ENCODE results near the gene ERBB4.

ERBB4 gene

DNA sequence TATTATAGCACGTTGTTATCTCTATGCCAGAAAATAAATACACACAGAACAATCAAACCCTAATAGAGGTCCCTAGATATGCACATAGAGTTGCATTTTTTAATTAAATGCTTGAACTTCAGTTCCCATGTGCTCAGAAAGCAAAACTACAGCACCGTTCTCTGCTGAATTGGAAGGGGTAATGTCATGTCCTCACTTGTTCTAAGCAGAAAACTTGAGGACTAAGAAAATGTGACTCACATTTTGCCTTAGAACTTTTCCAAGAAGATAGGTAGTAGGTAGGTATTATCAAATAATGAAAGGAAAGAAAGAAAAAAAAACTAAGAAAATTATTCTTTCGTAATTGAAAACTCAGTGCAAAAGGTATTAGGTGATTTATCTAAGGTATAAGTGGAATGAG, 607.3 kb downstream of the ERBB4 start:
- Histone ChIP-seq H3K36me3 (ENCODE audit: control insufficient read depth, insufficient read depth, low read length) (no peaks in the 10 kb centered on the region), H3K4me1 (ENCODE audit: control insufficient read depth, insufficient read depth, low read length) (no peaks in the 10 kb centered on the region), H3K27me3 (ENCODE audit: control insufficient read depth, insufficient read depth, low read length) (no peaks in the 10 kb centered on the region), H3K4me3 (ENCODE audit: low read length) (no peak overlapping the region), H3K27ac (ENCODE audit: low read length) (no peak overlapping the region), H3K9me3 (ENCODE audit: control insufficient read depth, insufficient read depth, low read length) (no peaks in the 10 kb centered on the region)
- DNase-seq (ENCODE audit: low read depth, low spot score) = no peak
- no CpG with 5 or more reads among the region's 3 CpGs for WGBS (ENCODE audit: insufficient coverage, insufficient read length)

DNA sequence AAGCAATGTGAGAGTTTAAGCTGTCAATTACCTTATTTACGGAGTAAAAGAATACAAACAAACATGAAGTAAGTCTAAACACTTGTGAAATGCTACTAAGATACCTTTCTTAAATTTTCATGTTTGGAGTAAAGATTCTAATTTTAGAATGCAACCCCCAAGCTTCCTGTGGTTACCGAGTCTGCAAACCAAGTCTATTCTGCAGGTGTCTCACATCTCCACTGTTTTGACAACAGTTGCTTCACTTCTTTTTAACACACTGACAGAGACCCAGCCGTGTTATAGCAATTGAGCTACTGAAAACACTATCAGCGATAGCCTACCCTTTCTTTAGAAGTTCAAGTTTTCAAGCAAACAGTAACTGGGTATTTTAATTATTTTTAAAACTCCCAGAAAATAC, 608.3 kb downstream of the ERBB4 start:
- Histone ChIP-seq H3K27ac (ENCODE audit: low read length) (no peak overlapping the region), H3K9me3 (ENCODE audit: control insufficient read depth, insufficient read depth, low read length) (no peaks in the 10 kb centered on the region), H3K27me3 (ENCODE audit: control insufficient read depth, insufficient read depth, low read length) (no peaks in the 10 kb centered on the region), H3K36me3 (ENCODE audit: control insufficient read depth, insufficient read depth, low read length) (no peaks in the 10 kb centered on the region), H3K4me3 (ENCODE audit: low read length) (no peak overlapping the region), H3K4me1 (ENCODE audit: control insufficient read depth, insufficient read depth, low read length) (no peaks in the 10 kb centered on the region)
- no CpG with 5 or more reads among the region's 4 CpGs for WGBS (ENCODE audit: insufficient coverage, insufficient read length)
- no peak for DNase-seq (ENCODE audit: low read depth, low spot score)

DNA sequence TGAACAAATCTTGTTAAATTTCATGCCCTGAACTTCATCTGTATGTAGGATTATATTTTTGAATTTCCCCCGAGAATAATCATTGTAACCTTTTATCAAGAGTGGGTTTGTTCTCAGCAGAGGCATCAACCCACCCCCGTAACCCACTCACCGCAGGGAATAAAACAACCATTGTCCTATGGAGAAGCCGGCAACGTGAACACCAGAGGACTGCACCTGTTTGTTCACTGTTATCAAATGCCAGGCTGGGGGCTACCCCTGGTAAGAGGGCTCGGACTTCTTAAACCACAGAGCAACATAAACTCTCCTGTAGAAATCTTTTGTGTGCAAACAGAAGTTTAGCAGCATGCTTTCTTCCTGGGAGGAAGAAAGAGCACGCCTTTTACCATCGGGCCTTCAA, 610.4 kb downstream of the ERBB4 start:
- no peak for DNase-seq (ENCODE audit: low read depth, low spot score)
- H3K9me3 ChIP-seq (ENCODE audit: control insufficient read depth, insufficient read depth, low read length) = no peaks in the 10 kb centered on the region
- H3K27ac ChIP-seq (ENCODE audit: low read length) = no peak overlapping the region
- H3K4me1 ChIP-seq (ENCODE audit: control insufficient read depth, insufficient read depth, low read length) = no peaks in the 10 kb centered on the region
- no CpG with 5 or more reads among the region's 8 CpGs for WGBS (ENCODE audit: insufficient coverage, insufficient read length)
- H3K27me3 ChIP-seq (ENCODE audit: control insufficient read depth, insufficient read depth, low read length) = no peaks in the 10 kb centered on the region
- H3K36me3 ChIP-seq (ENCODE audit: control insufficient read depth, insufficient read depth, low read length) = no peaks in the 10 kb centered on the region
- H3K4me3 ChIP-seq (ENCODE audit: low read length) = no peak overlapping the region

DNA sequence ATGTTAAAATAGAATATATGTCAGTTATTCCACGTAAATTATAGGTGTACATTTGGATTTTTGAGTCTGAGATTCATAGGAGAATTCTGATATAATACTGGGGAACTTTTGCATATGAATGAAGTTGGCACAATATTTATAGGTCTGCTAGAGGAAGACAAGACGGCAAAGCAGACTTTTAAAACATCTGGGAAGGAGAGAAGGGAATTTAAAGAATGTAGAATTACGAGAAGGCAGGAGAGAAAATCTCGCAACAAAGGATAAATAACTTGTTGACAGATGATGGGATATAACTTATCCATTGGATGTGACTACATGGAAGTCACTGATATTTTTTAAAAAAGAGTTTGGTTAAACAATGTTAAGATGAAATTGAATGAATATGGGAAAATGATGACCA, 615.6 kb downstream of the ERBB4 start:
- Histone ChIP-seq H3K27me3 (ENCODE audit: control insufficient read depth, insufficient read depth, low read length) (no peaks in the 10 kb centered on the region), H3K36me3 (ENCODE audit: control insufficient read depth, insufficient read depth, low read length) (no peaks in the 10 kb centered on the region), H3K4me3 (ENCODE audit: low read length) (no peak overlapping the region), H3K9me3 (ENCODE audit: control insufficient read depth, insufficient read depth, low read length) (no peaks in the 10 kb centered on the region), H3K4me1 (ENCODE audit: control insufficient read depth, insufficient read depth, low read length) (no peaks in the 10 kb centered on the region), H3K27ac (ENCODE audit: low read length) (no peak overlapping the region)
- no CpG with 5 or more reads among the region's 4 CpGs for WGBS (ENCODE audit: insufficient coverage, insufficient read length)
- DNase-seq (ENCODE audit: low read depth, low spot score) = no peak

DNA sequence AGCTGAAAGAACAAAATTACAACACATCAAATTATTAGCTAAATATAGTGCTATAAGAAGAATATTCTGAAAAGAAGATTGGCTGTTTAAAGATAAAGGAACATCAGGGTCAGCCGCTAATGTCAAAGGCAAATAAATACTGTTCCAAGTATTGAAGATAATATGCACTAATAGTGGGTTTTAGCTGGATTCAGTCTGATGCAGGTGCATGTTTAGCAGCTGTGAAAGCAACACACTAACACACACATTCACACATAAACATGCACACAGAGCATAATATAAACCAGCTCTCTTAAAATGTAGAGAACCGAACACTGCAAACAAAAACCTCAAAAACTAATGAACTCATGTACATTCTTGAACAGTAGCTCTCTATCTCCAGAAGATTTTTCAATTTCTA, 634.6 kb downstream of the ERBB4 start:
- H3K4me3 ChIP-seq (ENCODE audit: low read length) = no peak overlapping the region
- no CpG with 5 or more reads among the region's 2 CpGs for WGBS (ENCODE audit: insufficient coverage, insufficient read length)
- no peaks in the 10 kb centered on the region for H3K9me3 ChIP-seq (ENCODE audit: control insufficient read depth, insufficient read depth, low read length)
- H3K27ac ChIP-seq (ENCODE audit: low read length) = no peak overlapping the region
- no peaks in the 10 kb centered on the region for H3K36me3 ChIP-seq (ENCODE audit: control insufficient read depth, insufficient read depth, low read length)
- no peak for DNase-seq (ENCODE audit: low read depth, low spot score)
- no peaks in the 10 kb centered on the region for H3K27me3 ChIP-seq (ENCODE audit: control insufficient read depth, insufficient read depth, low read length)
- H3K4me1 ChIP-seq (ENCODE audit: control insufficient read depth, insufficient read depth, low read length) = no peaks in the 10 kb centered on the region

DNA sequence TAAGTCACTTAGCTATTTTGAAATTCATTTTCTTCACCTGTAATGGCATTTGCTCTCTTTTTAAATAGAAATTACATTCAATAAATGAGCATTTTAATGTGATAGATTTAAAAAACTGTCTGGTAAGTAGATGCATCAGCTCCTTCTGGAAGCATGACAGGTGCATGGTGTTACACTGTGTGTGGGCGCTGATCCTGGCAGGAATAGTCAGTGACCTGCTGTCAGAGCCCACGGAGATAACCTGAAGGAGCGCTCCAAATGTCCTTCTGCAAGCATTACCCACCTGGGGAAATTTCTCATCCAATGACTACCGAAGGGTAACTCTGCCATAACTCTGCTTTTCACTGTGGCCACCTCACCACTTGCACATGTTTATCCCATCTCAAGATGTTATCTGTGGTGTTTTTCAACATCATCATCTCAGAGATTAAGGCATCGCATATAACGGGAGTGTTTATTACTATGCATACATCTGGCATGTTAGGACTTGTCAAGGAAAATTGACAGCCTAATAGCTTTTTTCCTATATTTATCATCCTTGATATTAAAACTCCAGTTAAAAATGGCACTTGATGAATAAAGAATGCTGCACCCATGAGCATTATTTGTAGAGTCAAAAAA, 637.3 kb downstream of the ERBB4 start:
- WGBS (ENCODE audit: insufficient coverage, insufficient read length) = no CpG with 5 or more reads among the region's 6 CpGs
- no peaks in the 10 kb centered on the region for H3K27me3 ChIP-seq (ENCODE audit: control insufficient read depth, insufficient read depth, low read length)
- H3K4me1 ChIP-seq (ENCODE audit: control insufficient read depth, insufficient read depth, low read length) = no peaks in the 10 kb centered on the region
- no peaks in the 10 kb centered on the region for H3K9me3 ChIP-seq (ENCODE audit: control insufficient read depth, insufficient read depth, low read length)
- H3K4me3 ChIP-seq (ENCODE audit: low read length) = no peak overlapping the region
- DNase-seq (ENCODE audit: low read depth, low spot score) = no peak
- H3K36me3 ChIP-seq (ENCODE audit: control insufficient read depth, insufficient read depth, low read length) = no peaks in the 10 kb centered on the region
- no peak overlapping the region for H3K27ac ChIP-seq (ENCODE audit: low read length)

DNA sequence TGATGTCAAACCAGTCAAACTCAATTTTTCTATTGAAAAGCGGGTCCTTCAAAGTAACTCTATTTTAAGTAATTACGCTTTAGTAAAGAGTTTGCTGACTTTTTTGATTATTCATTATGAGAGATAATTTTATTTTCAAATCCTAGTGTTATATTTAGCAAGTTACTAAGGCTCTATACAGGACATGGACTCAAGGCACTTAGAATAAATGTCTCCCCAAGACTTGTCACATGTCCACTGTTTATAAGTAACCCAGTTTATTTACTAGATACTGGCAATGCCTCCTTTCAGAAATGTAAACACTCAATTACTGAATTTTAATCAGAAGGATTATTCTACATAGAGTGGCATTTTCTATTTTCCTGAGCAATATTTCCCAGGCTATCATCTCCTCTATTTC, 638.1 kb downstream of the ERBB4 start:
- Histone ChIP-seq H3K4me1 (ENCODE audit: control insufficient read depth, insufficient read depth, low read length) (no peaks in the 10 kb centered on the region), H3K27me3 (ENCODE audit: control insufficient read depth, insufficient read depth, low read length) (no peaks in the 10 kb centered on the region), H3K27ac (ENCODE audit: low read length) (no peak overlapping the region), H3K36me3 (ENCODE audit: control insufficient read depth, insufficient read depth, low read length) (no peaks in the 10 kb centered on the region), H3K9me3 (ENCODE audit: control insufficient read depth, insufficient read depth, low read length) (no peaks in the 10 kb centered on the region), H3K4me3 (ENCODE audit: low read length) (no peak overlapping the region)
- WGBS (ENCODE audit: insufficient coverage, insufficient read length) = no CpG with 5 or more reads among the region's 2 CpGs
- DNase-seq (ENCODE audit: low read depth, low spot score) = no peak

DNA sequence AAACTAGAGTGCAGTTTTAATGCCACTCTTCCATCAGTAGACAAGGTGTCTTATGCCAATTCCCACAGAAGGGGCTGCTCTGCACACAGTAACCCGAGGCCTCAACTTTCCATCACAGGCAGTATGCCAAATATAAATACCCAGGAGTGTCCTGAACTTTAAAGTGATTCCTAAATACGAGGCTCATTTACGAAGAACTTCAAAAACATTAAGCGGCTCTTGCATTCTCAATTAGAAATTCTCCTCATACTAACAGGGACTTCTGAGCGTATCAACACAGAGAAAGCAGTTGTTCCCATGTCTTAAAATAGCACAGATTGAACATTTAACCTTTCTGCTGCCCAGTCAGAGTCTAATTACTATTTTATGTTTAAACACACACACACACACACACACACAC, 638.6 kb downstream of the ERBB4 start:
- Histone ChIP-seq H3K9me3 (ENCODE audit: control insufficient read depth, insufficient read depth, low read length) (no peaks in the 10 kb centered on the region; the same call in 1 of the 2 replicates), H3K4me1 (ENCODE audit: control insufficient read depth, insufficient read depth, low read length) (no peaks in the 10 kb centered on the region), H3K4me3 (ENCODE audit: low read length) (no peak overlapping the region), H3K36me3 (ENCODE audit: control insufficient read depth, insufficient read depth, low read length) (no peaks in the 10 kb centered on the region), H3K27me3 (ENCODE audit: control insufficient read depth, insufficient read depth, low read length) (no peaks in the 10 kb centered on the region), H3K27ac (ENCODE audit: low read length) (no peak overlapping the region)
- DNase-seq (ENCODE audit: low read depth, low spot score) = no peak
- WGBS (ENCODE audit: insufficient coverage, insufficient read length) = no CpG with 5 or more reads among the region's 5 CpGs

DNA sequence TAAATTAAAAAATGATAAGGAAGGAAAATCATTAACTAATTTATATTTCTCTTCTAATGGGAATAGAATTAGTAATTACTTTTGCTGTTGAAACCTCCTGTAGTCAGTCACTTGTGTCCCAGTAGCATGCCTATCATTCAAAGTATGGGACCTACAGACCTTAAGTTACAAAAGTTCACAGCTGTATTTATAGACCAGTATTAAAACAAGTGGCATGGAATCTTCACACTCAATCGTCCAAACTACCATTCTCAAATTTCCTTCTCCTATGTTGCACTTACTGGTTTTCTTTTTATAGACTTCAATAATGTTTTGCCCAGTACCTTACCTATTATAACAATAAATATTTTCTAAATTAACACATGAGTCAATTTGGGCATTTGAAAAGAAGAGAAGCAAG, 639.9 kb downstream of the ERBB4 start:
- Histone ChIP-seq H3K4me3 (ENCODE audit: low read length) (no peak overlapping the region), H3K4me1 (ENCODE audit: control insufficient read depth, insufficient read depth, low read length) (no peaks in the 10 kb centered on the region), H3K36me3 (ENCODE audit: control insufficient read depth, insufficient read depth, low read length) (no peaks in the 10 kb centered on the region), H3K27ac (ENCODE audit: low read length) (no peak overlapping the region), H3K27me3 (ENCODE audit: control insufficient read depth, insufficient read depth, low read length) (no peaks in the 10 kb centered on the region), H3K9me3 (ENCODE audit: control insufficient read depth, insufficient read depth, low read length) (no peaks in the 10 kb centered on the region; the same call in 1 of the 2 replicates)
- DNase-seq (ENCODE audit: low read depth, low spot score) = no peak
- WGBS (ENCODE audit: insufficient coverage, insufficient read length) = no CpG with 5 or more reads among the region's 1 CpG

DNA sequence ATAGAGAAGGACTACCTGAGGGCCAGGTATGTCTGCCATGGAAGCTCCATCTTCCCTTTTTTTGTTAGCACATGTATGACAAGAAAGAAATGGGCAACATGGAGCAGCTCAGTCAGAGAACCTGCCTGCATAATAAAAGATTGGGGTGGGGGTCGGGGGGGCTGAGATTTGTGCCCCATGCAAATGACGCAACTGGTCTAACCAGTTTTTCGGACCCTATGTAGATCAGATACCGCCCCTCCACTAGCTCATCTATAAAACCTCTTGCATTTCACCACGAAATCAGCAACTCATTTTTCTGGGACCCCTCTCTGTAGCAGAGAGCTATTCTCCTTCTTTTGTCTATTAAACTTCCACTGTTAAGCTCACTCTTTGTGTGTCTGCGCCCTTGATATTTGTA, 657.2 kb downstream of the ERBB4 start:
- DNase-seq (ENCODE audit: low read depth, low spot score) = no peak
- Histone ChIP-seq H3K4me1 (ENCODE audit: control insufficient read depth, insufficient read depth, low read length) (peaks cover 1% of the 10 kb centered on the region; the same call in 1 of the 2 replicates), H3K9me3 (ENCODE audit: control insufficient read depth, insufficient read depth, low read length) (no peaks in the 10 kb centered on the region), H3K27ac (ENCODE audit: low read length) (no peak overlapping the region), H3K4me3 (ENCODE audit: low read length) (no peak overlapping the region), H3K27me3 (ENCODE audit: control insufficient read depth, insufficient read depth, low read length) (no peaks in the 10 kb centered on the region), H3K36me3 (ENCODE audit: control insufficient read depth, insufficient read depth, low read length) (no peaks in the 10 kb centered on the region)
- WGBS (ENCODE audit: insufficient coverage, insufficient read length) = no CpG with 5 or more reads among the region's 6 CpGs

DNA sequence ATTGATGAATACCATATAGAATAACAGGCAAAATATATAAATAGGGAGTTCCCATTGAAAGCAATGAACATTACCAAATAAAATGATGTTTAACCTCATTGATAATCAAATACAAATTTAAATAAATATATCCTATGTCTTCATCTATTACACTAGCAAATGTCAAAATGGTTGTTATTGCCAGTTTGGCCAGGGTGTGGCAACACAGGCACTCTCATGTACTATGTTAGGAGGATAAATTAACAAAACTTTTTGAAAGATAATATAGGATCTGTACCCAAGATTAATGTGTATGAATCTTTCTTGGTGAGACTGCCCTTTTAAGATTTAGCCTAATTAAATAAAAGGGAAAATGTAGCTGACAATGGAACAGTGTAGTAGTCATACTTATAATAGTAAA, 659.3 kb downstream of the ERBB4 start:
- H3K27ac ChIP-seq (ENCODE audit: low read length) = no peak overlapping the region
- H3K36me3 ChIP-seq (ENCODE audit: control insufficient read depth, insufficient read depth, low read length) = no peaks in the 10 kb centered on the region
- H3K9me3 ChIP-seq (ENCODE audit: control insufficient read depth, insufficient read depth, low read length) = no peaks in the 10 kb centered on the region
- DNase-seq (ENCODE audit: low read depth, low spot score) = no peak
- peaks cover 1% of the 10 kb centered on the region; the same call in 1 of the 2 replicates for H3K4me1 ChIP-seq (ENCODE audit: control insufficient read depth, insufficient read depth, low read length)
- H3K4me3 ChIP-seq (ENCODE audit: low read length) = no peak overlapping the region
- H3K27me3 ChIP-seq (ENCODE audit: control insufficient read depth, insufficient read depth, low read length) = no peaks in the 10 kb centered on the region
